Measurements from ENCODE around the gene DNASE2B. TPM values are rescaled to one million over a fixed set of nuclear protein-coding genes. Genes with fewer than 3 reads are reported as not detected.

Gene DNASE2B, protein sequence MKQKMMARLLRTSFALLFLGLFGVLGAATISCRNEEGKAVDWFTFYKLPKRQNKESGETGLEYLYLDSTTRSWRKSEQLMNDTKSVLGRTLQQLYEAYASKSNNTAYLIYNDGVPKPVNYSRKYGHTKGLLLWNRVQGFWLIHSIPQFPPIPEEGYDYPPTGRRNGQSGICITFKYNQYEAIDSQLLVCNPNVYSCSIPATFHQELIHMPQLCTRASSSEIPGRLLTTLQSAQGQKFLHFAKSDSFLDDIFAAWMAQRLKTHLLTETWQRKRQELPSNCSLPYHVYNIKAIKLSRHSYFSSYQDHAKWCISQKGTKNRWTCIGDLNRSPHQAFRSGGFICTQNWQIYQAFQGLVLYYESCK
- total RNA-seq (not detected), polyA plus RNA-seq (under 1 TPM; 0.20 to 0.92 (median 0.25) TPM)
- long read RNA-seq, donor 1: 0 reads
- long read RNA-seq, donor 2: 0 reads
- long read RNA-seq, donor 3: 0 reads
- long read RNA-seq, donor 4: 0 reads
- long read RNA-seq, donor 5: 0 reads
- long read RNA-seq, donor 6: 0 reads
- long read RNA-seq, donor 7: 0 reads
- long read RNA-seq, donor 8: 0 reads
- long read RNA-seq, donor 9: 0 reads
- long read RNA-seq, donor 10: 0 reads

GRCh38 chr1:84398175-84399155 lies at the start of gene DNASE2B:
DNASE2B (plus strand) TSS chr1:84398484; CDS start chr1:84398565, 81 bp downstream.
- intact Hi-C loops (cut with DNase I; ENCODE audit: low total_unique reads): no loop called here
- WGBS, 5 donors: 76 to 84% (median 81%) methylated on average over 11 of the region's 11 CpGs

GRCh38 chr1:84348759-84349158 lies 49.5 kb upstream of the DNASE2B start:
- intact Hi-C loops (cut with DNase I; ENCODE audit: low total_unique reads): no loop called here
- 85 to 98% (median 92%) methylated on average over 1 of the region's 1 CpG for WGBS, 5 donors
- TF ChIP-seq POLR2A (IDR thresholded peaks at IDR 0.05) (no peak), POLR2AphosphoS5 (IDR thresholded peaks at IDR 0.05) (no peak), EP300 (IDR thresholded peaks at IDR 0.05) (no peak)
- TF ChIP-seq, protein P1, sequence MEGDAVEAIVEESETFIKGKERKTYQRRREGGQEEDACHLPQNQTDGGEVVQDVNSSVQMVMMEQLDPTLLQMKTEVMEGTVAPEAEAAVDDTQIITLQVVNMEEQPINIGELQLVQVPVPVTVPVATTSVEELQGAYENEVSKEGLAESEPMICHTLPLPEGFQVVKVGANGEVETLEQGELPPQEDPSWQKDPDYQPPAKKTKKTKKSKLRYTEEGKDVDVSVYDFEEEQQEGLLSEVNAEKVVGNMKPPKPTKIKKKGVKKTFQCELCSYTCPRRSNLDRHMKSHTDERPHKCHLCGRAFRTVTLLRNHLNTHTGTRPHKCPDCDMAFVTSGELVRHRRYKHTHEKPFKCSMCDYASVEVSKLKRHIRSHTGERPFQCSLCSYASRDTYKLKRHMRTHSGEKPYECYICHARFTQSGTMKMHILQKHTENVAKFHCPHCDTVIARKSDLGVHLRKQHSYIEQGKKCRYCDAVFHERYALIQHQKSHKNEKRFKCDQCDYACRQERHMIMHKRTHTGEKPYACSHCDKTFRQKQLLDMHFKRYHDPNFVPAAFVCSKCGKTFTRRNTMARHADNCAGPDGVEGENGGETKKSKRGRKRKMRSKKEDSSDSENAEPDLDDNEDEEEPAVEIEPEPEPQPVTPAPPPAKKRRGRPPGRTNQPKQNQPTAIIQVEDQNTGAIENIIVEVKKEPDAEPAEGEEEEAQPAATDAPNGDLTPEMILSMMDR (IDR thresholded peaks at IDR 0.05): no peak

More at GRCh38 chr1:84398175-84399155, at the start of gene DNASE2B:
- Histone ChIP-seq H3K9me3 (no peaks in the 10 kb centered on the region), H3K36me3 (no peaks in the 10 kb centered on the region), H3K27ac (no peak within 1 kb of the TSS), H3K4me3 (no peak within 1 kb of the TSS), H3K4me1 (no peaks in the 10 kb centered on the region), H3K27me3 (no peaks in the 10 kb centered on the region)
- DNase-seq: no peak
- TF ChIP-seq POLR2AphosphoS5 (IDR thresholded peaks at IDR 0.05) (no peak), EP300 (IDR thresholded peaks at IDR 0.05) (no peak), POLR2A (IDR thresholded peaks at IDR 0.05) (no peak)
- TF ChIP-seq, protein P1 (IDR thresholded peaks at IDR 0.05): no peak

GRCh38 chr1:84350104-84350503 lies 48.2 kb upstream of the DNASE2B start:
- Histone ChIP-seq H3K36me3 (no peaks in the 10 kb centered on the region), H3K27me3 (no peaks in the 10 kb centered on the region), H3K4me1 (peaks cover 0 to 9% (median 5%) of the 10 kb centered on the region in 4 donors), H3K4me3 (no peak overlapping the region), H3K27ac (no peak overlapping the region), H3K9me3 (no peaks in the 10 kb centered on the region)
- TF ChIP-seq POLR2AphosphoS5 (IDR thresholded peaks at IDR 0.05): no peak
- no peak for TF ChIP-seq EP300 (IDR thresholded peaks at IDR 0.05)
- no peak for TF ChIP-seq POLR2A (IDR thresholded peaks at IDR 0.05)
- TF ChIP-seq, protein P1 (IDR thresholded peaks at IDR 0.05): no peak
- DNase-seq: no peak
- intact Hi-C loops (cut with DNase I; ENCODE audit: low total_unique reads): no loop called here
- WGBS, 5 donors: 58 to 64% (median 62%) methylated on average over 3 of the region's 3 CpGs

More at GRCh38 chr1:84348759-84349158, 49.5 kb upstream of the DNASE2B start:
- DNase-seq: no peak
- peaks cover 0 to 9% (median 5%) of the 10 kb centered on the region in 4 donors for H3K4me1 ChIP-seq
- no peaks in the 10 kb centered on the region for H3K27me3 ChIP-seq
- no peak overlapping the region for H3K27ac ChIP-seq
- no peak overlapping the region for H3K4me3 ChIP-seq
- H3K9me3 ChIP-seq: no peaks in the 10 kb centered on the region
- no peaks in the 10 kb centered on the region for H3K36me3 ChIP-seq

DNA sequence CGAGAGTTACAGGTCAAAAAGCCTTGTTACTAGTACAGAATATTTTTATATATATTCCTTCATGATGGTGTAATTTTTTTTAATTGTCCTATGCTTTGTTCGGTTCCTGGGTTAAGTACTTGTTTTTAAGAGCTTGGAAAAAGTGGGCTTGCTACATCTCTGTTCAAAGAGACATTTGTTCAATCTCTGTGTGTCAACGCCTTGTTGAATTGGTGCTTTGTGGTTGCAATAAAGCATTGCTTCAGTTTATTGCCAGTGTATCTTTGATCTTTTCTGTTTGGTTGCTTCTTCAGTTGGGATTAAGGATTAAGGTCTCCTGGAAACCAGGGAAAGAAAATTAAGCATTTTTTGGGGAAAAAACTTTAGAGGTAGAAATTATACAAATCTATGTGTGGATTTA lies 47.7 kb upstream of the DNASE2B start:
- TF ChIP-seq POLR2AphosphoS5 (IDR thresholded peaks at IDR 0.05): no peak
- no peaks in the 10 kb centered on the region for H3K27me3 ChIP-seq
- H3K36me3 ChIP-seq: no peaks in the 10 kb centered on the region
- intact Hi-C loops (cut with DNase I; ENCODE audit: low total_unique reads): no loop called here
- H3K4me1 ChIP-seq: peaks cover 0 to 9% (median 5%) of the 10 kb centered on the region in 4 donors
- H3K4me3 ChIP-seq: no peak overlapping the region
- no peak for DNase-seq
- H3K9me3 ChIP-seq: no peaks in the 10 kb centered on the region
- 91 to 95% (median 92%) methylated on average over 3 of the region's 3 CpGs for WGBS, 5 donors
- H3K27ac ChIP-seq: no peak overlapping the region

Data from stomach (tissue), 19 donors.